Gastrocnemius medialis (tissue), 4 donors: ENCODE measurements around the gene HOXA9. TPM values are rescaled to one million over a fixed set of nuclear protein-coding genes. Genes with fewer than 3 reads are reported as not detected.

Experiments used
- ATAC-seq, 2 donors: fragments of 150-250 bp; one replicate each; pipeline ENCODE4 v1.9.1; 2016
- DNase-seq, 2 donors: peaks; one replicate each; pipeline ENCODE4 v3.0.0-alpha.2; 2019
- H3K27ac ChIP-seq, 4 donors: fragments of 200-600 bp; sonication (generic); 1 replicate in 1 of 4; 2 replicates in 3 of 4; pipeline ENCODE4 v1.5.1; 2016 to 2018; ENCODE audit warnings: mild to moderate bottlenecking in 2 of 4, moderate library complexity in 1 of 4
- H3K27me3 ChIP-seq, 3 donors: fragments of 200-600 bp; sonication (generic) in 2 of 3; 1 replicate in 1 of 3; 2 replicates in 2 of 3; pipeline versions ENCODE4 v1.5.1 to v1.6.0; 2016 to 2019; ENCODE audit warnings: mild to moderate bottlenecking in 1 of 3, moderate library complexity in 1 of 3
- H3K36me3 ChIP-seq, 2 donors: fragments of 200-600 bp; sonication (generic) in 1 of 2; one replicate each; pipeline ENCODE4 v1.5.1; 2017 to 2018
- H3K4me1 ChIP-seq, 2 donors: fragments of 200-600 bp; sonication (generic) in 1 of 2; one replicate each; pipeline ENCODE4 v1.5.1; 2016 to 2017; ENCODE audit warnings: mild to moderate bottlenecking in 2 of 2
- H3K4me3 ChIP-seq, 4 donors: fragments of 200-600 bp; sonication (generic) in 3 of 4; 1 replicate in 1 of 4; 2 replicates in 3 of 4; pipeline ENCODE4 v1.5.1; 2016 to 2019; ENCODE audit warnings: mild to moderate bottlenecking in 2 of 4
- H3K9me3 ChIP-seq, 3 donors: fragments of 200-600 bp; sonication (generic) in 2 of 3; 1 replicate in 1 of 3; 2 replicates in 2 of 3; pipeline ENCODE4 v1.5.1; 2016 to 2019
- CTCF ChIP-seq, 5 experiments: fragments of 450-650 bp in 3 of 5; fragments of 200-600 bp in 2 of 5; sonication (generic) in 2 of 5; IDR thresholded peaks in 4 of 5; conservative IDR thresholded peaks in 1 of 5; 1 replicate in 4 of 5; 2 replicates in 1 of 5; pipeline ENCODE4 v1.5.1; 2016 to 2019; ENCODE audit warnings: antibody characterized with exemption in 5 of 5, mild to moderate bottlenecking in 3 of 5, moderate library complexity in 3 of 5
- POLR2A ChIP-seq, 2 donors: fragments of 450-650 bp; IDR thresholded peaks; one replicate each; pipeline ENCODE4 v1.6.1; 2017; ENCODE audit warnings: antibody characterized with exemption in 2 of 2, mild to moderate bottlenecking in 2 of 2, moderate library complexity in 2 of 2
- in situ Hi-C, 4 donors: fragments of 200-750 bp; cut with MboI; loops; one replicate each; pipeline versions ENCODE4 v1.15.0 to v1.8.0; 2017; ENCODE audit warnings: low sequenced_read_pairs in 4 of 4
- intact Hi-C: fragments of 100-400 bp; cut with DNase I; formaldehyde crosslinking; loops from one replicate; pipeline ENCODE4 v1.15.1; 2023; ENCODE audit warnings: low total_unique reads
- total RNA-seq, 4 donors: library from RNA; depleted of rRNA; stranded (reverse); fragments of >200 nt; gene quantifications; one replicate each; pipeline versions ENCODE4 v1.1.0 to v1.2.3, GENCODE V29; 2016

The HOXA9 gene
- total RNA-seq, 4 donors from 2014 or later: 18.9 to 30.3 (median 19.5) TPM

GRCh38 chr7:27148031-27148755 lies 17.1 kb downstream of the HOXA9 start:
- intact Hi-C loops (no loop called here), in situ Hi-C loops (loop anchor here in 3 of 4 donors (5.0 to 10.0 kb wide), 3 partner anchors 291 to 783 kb away; no protein-coding TSS in a partner anchor)
- DNase-seq (no peak), ATAC-seq (no peak)
- TF ChIP-seq CTCF (IDR thresholded peaks at IDR 0.05 in 4 of 5, conservative IDR thresholded peaks at IDR 0.05 in 1 of 5) (no peak), POLR2A (IDR thresholded peaks at IDR 0.05) (no peak)
- H3K36me3 ChIP-seq: peaks cover 0 to 20% of the 10 kb centered on the region in 2 donors
- H3K27ac ChIP-seq: peak overlapping the region; percentile 90 to 96 (median 94)
- no peaks in the 10 kb centered on the region for H3K27me3 ChIP-seq
- H3K4me3 ChIP-seq: peak overlapping the region; percentile 64 to 75 (median 70)
- no peaks in the 10 kb centered on the region for H3K9me3 ChIP-seq
- peaks cover 50 to 60% of the 10 kb centered on the region in 2 donors for H3K4me1 ChIP-seq

- TF ChIP-seq CTCF (IDR thresholded peaks at IDR 0.05 in 4 of 5, conservative IDR thresholded peaks at IDR 0.05 in 1 of 5): no peak
- no peak for TF ChIP-seq POLR2A (IDR thresholded peaks at IDR 0.05)
- peak within 1 kb of the TSS; percentile 64 to 75 (median 70) for H3K4me3 ChIP-seq
- in situ Hi-C loops: loop anchor here in 3 of 4 donors (5.0 to 10.0 kb wide), 3 partner anchors 290 to 783 kb away; no protein-coding TSS in a partner anchor
- H3K9me3 ChIP-seq: no peaks in the 10 kb centered on the region
- peak in 1 of 2 donors; percentile 66 for DNase-seq
- peaks cover 0 to 20% of the 10 kb centered on the region in 2 donors for H3K36me3 ChIP-seq
- H3K27me3 ChIP-seq: no peaks in the 10 kb centered on the region
- no peak for ATAC-seq
- H3K4me1 ChIP-seq: peaks cover 43 to 52% of the 10 kb centered on the region in 2 donors
- intact Hi-C loops: no loop called here
- peak within 1 kb of the TSS; percentile 90 to 96 (median 94) for H3K27ac ChIP-seq
These were observed 17.9 kb downstream of the HOXA9 start, which contains the start of gene HOXA6 for GRCh38 chr7:27147199-27148030. HOXA6 (minus strand) TSS chr7:27147774; CDS start chr7:27147749, 25 bp downstream.

- peaks cover 43 to 49% of the 10 kb centered on the region in 2 donors for H3K4me1 ChIP-seq
- H3K27me3 ChIP-seq: no peaks in the 10 kb centered on the region
- peaks cover 0 to 20% of the 10 kb centered on the region in 2 donors for H3K36me3 ChIP-seq
- in situ Hi-C loops (loop anchor here in 3 of 4 donors (5.0 to 10.0 kb wide), 3 partner anchors 289 to 782 kb away; no protein-coding TSS in a partner anchor), intact Hi-C loops (no loop called here)
- H3K27ac ChIP-seq: peak overlapping the region; percentile 90 to 96 (median 94)
- DNase-seq (peak in 1 of 2 donors; percentile 64), ATAC-seq (no peak)
- TF ChIP-seq POLR2A (IDR thresholded peaks at IDR 0.05): no peak
- no peak for TF ChIP-seq CTCF (IDR thresholded peaks at IDR 0.05 in 4 of 5, conservative IDR thresholded peaks at IDR 0.05 in 1 of 5)
- no peaks in the 10 kb centered on the region for H3K9me3 ChIP-seq
- peak overlapping the region in 2 of 4 donors; percentile 64 to 71 for H3K4me3 ChIP-seq
These were observed 18.7 kb downstream of the HOXA9 start for GRCh38 chr7:27146491-27147198.

GRCh38 chr7:27145914-27146412 lies 19.4 kb downstream of the HOXA9 start:
- in situ Hi-C loops: loop anchor here in 3 of 4 donors (5.0 to 10.0 kb wide), 3 partner anchors 289 to 781 kb away; no protein-coding TSS in a partner anchor
- ATAC-seq (no peak), DNase-seq (no peak)
- Histone ChIP-seq H3K9me3 (no peaks in the 10 kb centered on the region), H3K4me3 (no peak overlapping the region), H3K27ac (peak overlapping the region; percentile 90 to 96 (median 94)), H3K27me3 (no peaks in the 10 kb centered on the region), H3K36me3 (peaks cover 0 to 20% of the 10 kb centered on the region in 2 donors), H3K4me1 (peaks cover 40 to 43% of the 10 kb centered on the region in 2 donors)
- TF ChIP-seq POLR2A (IDR thresholded peaks at IDR 0.05) (no peak), CTCF (IDR thresholded peaks at IDR 0.05 in 4 of 5, conservative IDR thresholded peaks at IDR 0.05 in 1 of 5) (no peak)
- intact Hi-C loops: no loop called here
